Naive thymus-derived CD4-positive, alpha-beta T cell (primary cell): Measurements from ENCODE around the gene SRP9. TPM values are rescaled to one million over a fixed set of nuclear protein-coding genes. Genes with fewer than 3 reads are reported as not detected.

Source experiments
- ATAC-seq: fragments of 150-1000 bp; cut with Tn5 transposase; 2 replicates; pipeline ENCODE4 v1.10.0; 2021; ENCODE audit warnings: mild to moderate bottlenecking, moderate library complexity
- CTCF ChIA-PET: fragments of 350-600 bp; sonication (Branson Sonifier 250); formaldehyde crosslinking; loops from one replicate; lab custom pipeline; 2021; ENCODE audit warnings: antibody characterized with exemption; lab: Charles Lee
- POLR2A ChIA-PET: fragments of 350-600 bp; sonication (Branson Sonifier 250); formaldehyde crosslinking; loops from one replicate; lab custom pipeline; 2021; ENCODE audit warnings: antibody characterized with exemption, inconsistent platforms; lab: Charles Lee
- DNase-seq, 9 donors: peaks; one replicate each; pipeline versions ENCODE4 v3.0.0 to v3.0.0-alpha.2; 2020 to 2022; ENCODE audit warnings: mixed read lengths in 1 of 9
- H3K27ac ChIP-seq: one replicate; pipeline ENCODE4 v1.7.0; 2013; ENCODE audit warnings: mild to moderate bottlenecking, low read depth, low read length, moderate library complexity
- H3K27me3 ChIP-seq, 2 donors: one replicate each; pipeline ENCODE4 v1.7.0; 2013; ENCODE audit warnings: low read length in 2 of 2, mild to moderate bottlenecking in 2 of 2, moderate library complexity in 2 of 2; ENCODE audit not compliant: control insufficient read depth in 2 of 2, insufficient read depth in 2 of 2
- H3K36me3 ChIP-seq, 3 experiments: 1 replicate in 2 of 3; 2 replicates in 1 of 3; pipeline ENCODE4 v1.7.0; 2013; ENCODE audit warnings: low read length in 3 of 3, mild to moderate bottlenecking in 3 of 3, moderate library complexity in 1 of 3; ENCODE audit not compliant: insufficient read depth in 3 of 3, control insufficient read depth in 2 of 3
- H3K4me1 ChIP-seq, 2 donors: one replicate each; pipeline ENCODE4 v1.7.0; 2013; ENCODE audit warnings: low read length in 2 of 2, mild to moderate bottlenecking in 2 of 2, moderate library complexity in 1 of 2; ENCODE audit not compliant: control insufficient read depth in 2 of 2, insufficient read depth in 2 of 2
- H3K4me3 ChIP-seq: 2 replicates; pipeline ENCODE4 v1.7.0; 2013; ENCODE audit warnings: mild to moderate bottlenecking, low read length
- H3K9me3 ChIP-seq, 3 experiments: 1 replicate in 2 of 3; 2 replicates in 1 of 3; pipeline ENCODE4 v1.7.0; 2013; ENCODE audit warnings: low read length in 3 of 3; ENCODE audit not compliant: control insufficient read depth in 2 of 3
- H3K27ac Mint-ChIP-seq, 9 donors: one replicate each; pipeline ENCODE4 v1.8.0; 2020 to 2022; ENCODE audit warnings: mixed read lengths in 9 of 9, mild to moderate bottlenecking in 8 of 9, moderate library complexity in 5 of 9, inconsistent platforms in 2 of 9
- H3K27me3 Mint-ChIP-seq, 5 donors: one replicate each; pipeline ENCODE4 v1.8.0; 2021 to 2022; ENCODE audit warnings: mixed read lengths in 5 of 5, mild to moderate bottlenecking in 1 of 5
- H3K36me3 Mint-ChIP-seq, 5 donors: one replicate each; pipeline ENCODE4 v1.8.0; 2020 to 2022; ENCODE audit warnings: mixed read lengths in 5 of 5, mild to moderate bottlenecking in 3 of 5, inconsistent platforms in 1 of 5
- H3K4me1 Mint-ChIP-seq, 7 donors: one replicate each; pipeline ENCODE4 v1.8.0; 2020 to 2022; ENCODE audit warnings: mixed read lengths in 7 of 7, mild to moderate bottlenecking in 3 of 7, inconsistent platforms in 1 of 7
- H3K4me3 Mint-ChIP-seq, 10 donors: one replicate each; pipeline ENCODE4 v1.8.0; 2020 to 2022; ENCODE audit warnings: mild to moderate bottlenecking in 10 of 10, mixed read lengths in 10 of 10, moderate library complexity in 6 of 10, inconsistent platforms in 2 of 10
- H3K9me3 Mint-ChIP-seq, 11 donors: one replicate each; pipeline ENCODE4 v1.8.0; 2020 to 2022; ENCODE audit warnings: mixed read lengths in 11 of 11, mild to moderate bottlenecking in 4 of 11, inconsistent platforms in 1 of 11, moderate library complexity in 1 of 11
- intact Hi-C, 2 donors: fragments of 100-400 bp; cut with micrococcal nuclease; formaldehyde crosslinking; loops; one replicate each; pipeline ENCODE4 v1.15.1; 2023
- polyA plus RNA-seq, 2 donors: library from polyadenylated mRNA; unstranded; fragments of 300-500 nt; fragmentation: Illumina TruSeq; gene quantifications; one replicate each; pipeline ENCODE4 v1.2.3, GENCODE V29; 2021
- total RNA-seq, 6 experiments: library from RNA in 5 of 6; stranded (reverse) in 5 of 6; gene quantifications; 1 replicate in 5 of 6; 2 replicates in 1 of 6; pipeline ENCODE4 v1.2.3 and lab custom pipeline; 2021 to 2026

Gene SRP9
- total and polyA plus RNA-seq, 7 experiments from 2014 or later, result 76.1 to 349 (median 167) TPM

DNA sequence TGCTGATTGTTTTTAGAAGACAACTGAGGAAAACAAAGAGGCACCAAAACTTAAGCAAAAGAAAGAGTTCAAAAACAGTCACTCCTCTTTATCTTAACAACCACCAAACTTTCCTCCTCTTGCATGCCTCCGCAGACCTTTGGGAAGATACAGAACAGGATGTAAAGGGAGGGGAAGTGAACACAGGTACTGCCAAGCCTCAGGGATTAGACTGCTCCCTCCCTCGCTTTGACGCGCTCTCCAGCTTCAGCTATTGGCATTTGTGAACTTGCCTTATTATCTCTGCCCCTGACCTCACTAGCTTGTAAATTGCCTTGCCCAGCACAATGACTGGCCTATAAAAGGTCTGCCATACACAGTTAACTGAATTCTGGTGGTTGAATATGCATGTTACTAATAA is 4.8 kb upstream of the SRP9 start:
- no peaks in the 10 kb centered on the region for H3K27me3 ChIP-seq
- H3K36me3 ChIP-seq, result no peaks in the 10 kb centered on the region
- no peak overlapping the region for H3K4me3 ChIP-seq
- ATAC-seq (no peak), DNase-seq (no peak)
- peaks cover 7 to 21% of the 10 kb centered on the region in 2 donors for H3K4me1 ChIP-seq
- intact Hi-C loops, result loop anchor here in 1 of 2 donors (10.0 kb wide), 1 partner anchor 632 kb away; the partner anchor contains the start of gene PARP1
- H3K27ac ChIP-seq, result no peak overlapping the region
- CTCF ChIA-PET, result no interaction called here
- POLR2A ChIA-PET, result interaction anchor here (0.6 kb wide), 1 partner anchor 289 kb away, joined by 3 read pairs; no protein-coding TSS in a partner anchor
- no peaks in the 10 kb centered on the region for H3K9me3 ChIP-seq
- H3K27ac Mint-ChIP-seq, result peak overlapping the region in 3 of 9 donors; percentile 51 to 75 (median 57)
- no peak overlapping the region for H3K4me3 Mint-ChIP-seq
- H3K36me3 Mint-ChIP-seq, result peaks cover 0 to 5% (median 1%) of the 10 kb centered on the region in 5 donors
- peaks cover 0 to 31% (median 0%) of the 10 kb centered on the region in 7 donors for H3K4me1 Mint-ChIP-seq
- peaks cover 0 to 2% (median 0%) of the 10 kb centered on the region in 11 donors for H3K9me3 Mint-ChIP-seq
- H3K27me3 Mint-ChIP-seq, result peaks cover 0 to 2% (median 0%) of the 10 kb centered on the region in 5 donors

DNA sequence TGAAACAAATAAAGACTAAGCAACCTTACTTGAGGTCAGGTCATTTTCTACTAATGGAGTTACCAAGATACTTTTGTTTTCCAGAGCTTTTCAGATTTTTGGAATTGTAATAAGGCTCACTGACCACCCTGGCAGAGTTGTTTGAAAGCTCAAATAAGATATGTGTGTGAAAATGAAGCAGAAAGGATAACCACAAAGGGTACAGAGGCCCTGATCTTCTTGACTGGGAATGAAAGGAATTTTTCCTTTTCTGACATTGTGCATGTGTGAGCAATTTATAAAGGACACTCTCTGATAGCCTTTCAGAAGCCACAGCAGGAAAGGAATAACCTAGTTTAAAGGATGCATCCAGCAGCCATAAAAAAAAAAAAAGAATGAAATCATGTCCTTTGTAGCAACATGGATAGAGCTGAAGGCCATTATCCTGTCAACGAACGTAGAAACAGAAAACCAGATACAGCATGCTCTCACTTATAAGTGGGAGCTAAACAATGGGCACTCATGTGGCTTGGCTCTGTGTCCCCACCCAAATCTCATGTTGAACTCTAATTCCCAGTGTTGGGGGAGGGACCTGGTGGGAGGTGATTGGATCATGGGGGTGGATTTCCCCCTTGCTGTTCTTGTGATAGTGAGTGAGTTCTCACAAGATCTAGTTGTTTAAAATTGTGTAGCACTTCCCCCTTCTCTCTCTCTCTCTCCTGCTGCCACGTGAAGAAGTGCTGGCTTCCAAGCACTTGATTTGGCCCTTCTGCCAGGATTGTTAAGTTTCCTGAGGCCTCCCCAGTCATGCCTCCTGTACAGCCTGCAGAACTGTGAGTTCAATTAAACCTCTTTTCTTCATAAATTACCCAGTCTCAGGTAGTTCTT is 3.1 kb upstream of the SRP9 start:
- peaks cover 0 to 2% (median 0%) of the 10 kb centered on the region in 11 donors for H3K9me3 Mint-ChIP-seq
- H3K27ac Mint-ChIP-seq, result peak overlapping the region in 5 of 9 donors; percentile 29 to 94 (median 45)
- H3K4me3 Mint-ChIP-seq, result no peak overlapping the region
- H3K4me3 ChIP-seq, result no peak overlapping the region
- peaks cover 4 to 38% (median 7%) of the 10 kb centered on the region in 7 donors for H3K4me1 Mint-ChIP-seq
- no peaks in the 10 kb centered on the region for H3K9me3 ChIP-seq
- ATAC-seq (no peak), DNase-seq (no peak)
- CTCF ChIA-PET, result interaction anchor here (0.7 to 1.3 kb wide), 3 partner anchors 17 to 296 kb away, joined by 3 to 7 read pairs (median 3); no protein-coding TSS in a partner anchor
- H3K36me3 Mint-ChIP-seq, result peaks cover 0 to 5% (median 3%) of the 10 kb centered on the region in 5 donors
- H3K27ac ChIP-seq, result no peak overlapping the region
- intact Hi-C loops, result loop anchor here (5.0 to 10.0 kb wide), 5 partner anchors 73 to 1168 kb away; partner anchors contain the start of genes PARP1 (in 2 of the 2) and COQ8A (in 1 of the 2)
- H3K36me3 ChIP-seq, result no peaks in the 10 kb centered on the region
- peaks cover 15 to 30% of the 10 kb centered on the region in 2 donors for H3K4me1 ChIP-seq
- POLR2A ChIA-PET, result interaction anchor here (0.5 to 1.6 kb wide), 5 partner anchors 7 to 285 kb away, joined by 3 to 5 read pairs (median 4); no protein-coding TSS in a partner anchor
- H3K27me3 Mint-ChIP-seq, result peaks cover 0 to 2% (median 0%) of the 10 kb centered on the region in 5 donors
- no peaks in the 10 kb centered on the region for H3K27me3 ChIP-seq

DNA sequence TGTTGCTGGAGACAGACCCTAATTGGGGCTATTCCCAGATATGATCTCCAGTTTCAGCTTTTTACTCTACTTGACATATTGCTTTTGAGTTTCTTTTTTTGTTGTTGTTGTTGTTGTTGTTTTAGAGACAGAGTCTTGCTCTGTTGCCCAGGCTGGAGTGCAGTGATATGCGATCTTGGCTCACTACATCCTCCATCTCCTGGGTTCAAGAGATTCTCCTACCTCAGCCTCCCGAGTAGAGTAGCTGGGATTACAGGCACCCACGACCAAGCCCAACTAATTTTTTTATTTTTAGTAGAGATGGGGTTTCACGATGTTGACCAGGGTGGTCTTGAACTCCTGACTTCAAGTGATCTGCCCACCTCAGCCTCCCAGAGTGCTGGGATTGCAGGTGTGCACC is 1.3 kb upstream of the SRP9 start:
- POLR2A ChIA-PET, result interaction anchor here (0.6 to 4.0 kb wide), 7 partner anchors 9 to 147 kb away, joined by 3 to 30 read pairs (median 4); partner anchors contain the start of genes EPHX1 and PYCR2
- Histone ChIP-seq H3K36me3 (no peaks in the 10 kb centered on the region), H3K4me3 (peak overlapping the region; percentile 94), H3K4me1 (peaks cover 20 to 48% of the 10 kb centered on the region in 2 donors), H3K27ac (peak overlapping the region; percentile 97), H3K27me3 (no peaks in the 10 kb centered on the region), H3K9me3 (no peaks in the 10 kb centered on the region)
- DNase-seq, result no peak
- intact Hi-C loops, result loop anchor here (2.0 to 10.0 kb wide), 8 partner anchors 71 to 1166 kb away; partner anchors contain the start of genes PARP1 (in 2 of the 2) and COQ8A (in 1 of the 2)
- ATAC-seq, result no peak
- CTCF ChIA-PET, result interaction anchor here (0.7 to 0.9 kb wide), 2 partner anchors 13 to 290 kb away, joined by 3 to 4 read pairs; no protein-coding TSS in a partner anchor
- H3K27me3 Mint-ChIP-seq, result no peaks in the 10 kb centered on the region
- no peak overlapping the region for H3K4me3 Mint-ChIP-seq
- H3K9me3 Mint-ChIP-seq, result peaks cover 0 to 2% (median 0%) of the 10 kb centered on the region in 11 donors
- H3K4me1 Mint-ChIP-seq, result peaks cover 8 to 56% (median 21%) of the 10 kb centered on the region in 7 donors
- peaks cover 5 to 12% (median 11%) of the 10 kb centered on the region in 5 donors for H3K36me3 Mint-ChIP-seq
- H3K27ac Mint-ChIP-seq, result no peak overlapping the region

DNA sequence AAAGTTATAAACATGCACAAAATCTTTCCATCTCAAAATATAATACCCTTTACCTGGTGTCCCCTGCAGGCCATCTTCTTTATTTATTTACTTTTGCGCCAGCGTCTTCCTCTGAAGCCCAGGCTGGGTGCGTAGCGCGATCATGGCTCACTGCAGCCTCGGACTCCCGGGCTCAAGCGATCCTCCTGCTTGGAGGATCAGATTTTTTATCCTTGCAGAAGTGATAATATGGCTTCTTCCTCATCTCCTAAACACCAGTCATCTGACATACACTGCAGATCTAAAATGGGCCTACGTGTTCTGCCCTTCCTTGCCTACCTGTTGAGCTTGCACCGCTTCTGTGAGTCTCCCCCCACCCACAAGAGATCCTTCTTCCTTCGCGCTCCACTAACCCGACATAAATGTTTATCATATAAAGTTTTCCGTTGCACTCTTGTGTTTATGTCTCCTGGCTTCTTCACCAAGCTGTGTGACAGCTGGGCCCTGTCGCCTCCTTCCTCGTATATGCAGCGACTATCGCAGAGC is 506 bp upstream of the SRP9 start:
- ChIA-PET CTCF (interaction anchor here (0.7 to 2.5 kb wide), 12 partner anchors 16 to 348 kb away, joined by 3 to 14 read pairs (median 4); partner anchors contain the start of gene TMEM63A), POLR2A (interaction anchor here (0.6 to 4.0 kb wide), 51 partner anchors 8 to 1106 kb away, joined by 3 to 54 read pairs (median 6); partner anchors contain the start of genes EPHX1, H3-3A, LBR and PYCR2)
- peak; percentile 8 for ATAC-seq
- H3K4me1 ChIP-seq, result peaks cover 20 to 49% of the 10 kb centered on the region in 2 donors
- intact Hi-C loops, result loop anchor here (1.0 to 10.0 kb wide), 20 partner anchors 33 to 1165 kb away; partner anchors contain the start of genes EPHX1 (in 2 of the 2), PARP1 (in 2 of the 2), PYCR2 (in 2 of the 2) and SDE2 (in 2 of the 2)
- H3K9me3 ChIP-seq, result no peaks in the 10 kb centered on the region
- no peaks in the 10 kb centered on the region for H3K27me3 Mint-ChIP-seq
- no peaks in the 10 kb centered on the region for H3K27me3 ChIP-seq
- no peak overlapping the region for H3K27ac Mint-ChIP-seq
- H3K27ac ChIP-seq, result peak overlapping the region; percentile 97
- peak overlapping the region; percentile 94 for H3K4me3 ChIP-seq
- H3K36me3 Mint-ChIP-seq, result peaks cover 5 to 12% (median 11%) of the 10 kb centered on the region in 5 donors
- H3K9me3 Mint-ChIP-seq, result peaks cover 0 to 2% (median 0%) of the 10 kb centered on the region in 11 donors
- DNase-seq, result no peak
- H3K4me3 Mint-ChIP-seq, result no peak overlapping the region
- peaks cover 11 to 51% (median 30%) of the 10 kb centered on the region in 7 donors for H3K4me1 Mint-ChIP-seq
- H3K36me3 ChIP-seq, result no peaks in the 10 kb centered on the region

DNA sequence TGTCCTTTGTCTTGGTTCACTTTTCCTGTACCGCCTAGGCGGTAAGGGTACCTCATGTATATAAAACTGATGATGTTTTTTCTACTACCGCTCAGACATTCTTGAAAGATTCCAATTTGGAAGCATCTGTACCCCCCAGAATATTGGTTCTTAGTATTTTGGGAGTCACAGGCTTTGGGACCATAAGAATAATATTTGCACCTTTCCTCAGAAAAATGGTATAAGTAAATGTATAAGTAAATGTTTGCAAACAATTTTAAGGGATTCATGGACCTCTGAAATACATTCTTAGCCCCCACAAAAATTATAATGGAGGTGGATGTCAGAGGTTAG is 677 bp downstream of the SRP9 start:
- no peaks in the 10 kb centered on the region for H3K27me3 Mint-ChIP-seq
- no peak for ATAC-seq
- Histone ChIP-seq H3K4me3 (peak overlapping the region; percentile 94), H3K27me3 (no peaks in the 10 kb centered on the region), H3K27ac (peak overlapping the region; percentile 97), H3K9me3 (no peaks in the 10 kb centered on the region), H3K4me1 (peaks cover 26 to 53% of the 10 kb centered on the region in 2 donors), H3K36me3 (no peaks in the 10 kb centered on the region)
- H3K27ac Mint-ChIP-seq, result no peak overlapping the region
- peaks cover 5 to 19% (median 15%) of the 10 kb centered on the region in 5 donors for H3K36me3 Mint-ChIP-seq
- H3K4me3 Mint-ChIP-seq, result no peak overlapping the region
- ChIA-PET CTCF (interaction anchor here (0.7 to 2.5 kb wide), 10 partner anchors 32 to 305 kb away, joined by 3 to 14 read pairs (median 4); partner anchors contain the start of genes EPHX1, SDE2 and TMEM63A), POLR2A (interaction anchor here (0.6 to 4.0 kb wide), 44 partner anchors 9 to 1542 kb away, joined by 3 to 54 read pairs (median 6); partner anchors contain the start of genes EPHX1, H3-3A, LBR and PYCR2)
- H3K4me1 Mint-ChIP-seq, result peaks cover 21 to 54% (median 41%) of the 10 kb centered on the region in 7 donors
- intact Hi-C loops, result loop anchor here (1.0 to 10.0 kb wide), 8 partner anchors 69 to 1164 kb away; partner anchors contain the start of genes PARP1 (in 2 of the 2), COQ8A (in 1 of the 2), H3-3A (in 1 of the 2) and LBR (in 1 of the 2)
- no peak for DNase-seq
- H3K9me3 Mint-ChIP-seq, result peaks cover 0 to 2% (median 0%) of the 10 kb centered on the region in 11 donors
